ENCODE data around the gene FPGS.

FPGS gene

GRCh38 chr9:127812011-127812410, 9.3 kb downstream of the FPGS start:
- DNase-seq (ENCODE audit: low read depth) = no peak
- no peak overlapping the region for H3K4me3 ChIP-seq (replicated peaks; ENCODE audit: low read depth, low read length)
- TF ChIP-seq CTCF (IDR thresholded peaks at IDR 0.05; ENCODE audit: low read length, missing control alignments) = no peak

- no peak for DNase-seq (ENCODE audit: low read depth)
- H3K4me3 ChIP-seq (replicated peaks; ENCODE audit: low read depth, low read length) = no peak overlapping the region
- no peak for TF ChIP-seq CTCF (IDR thresholded peaks at IDR 0.05; ENCODE audit: low read length, missing control alignments)
Observed at GRCh38 chr9:127812936-127813675, 10.4 kb downstream of the FPGS start.

GRCh38 chr9:127813686-127814226, 11.1 kb downstream of the FPGS start:
- no peak for TF ChIP-seq CTCF (IDR thresholded peaks at IDR 0.05; ENCODE audit: low read length, missing control alignments)
- DNase-seq (ENCODE audit: low read depth) = no peak
- no peak overlapping the region for H3K4me3 ChIP-seq (replicated peaks; ENCODE audit: low read depth, low read length)

- no peak for TF ChIP-seq CTCF (IDR thresholded peaks at IDR 0.05; ENCODE audit: low read length, missing control alignments)
- no peak for DNase-seq (ENCODE audit: low read depth)
- H3K4me3 ChIP-seq (replicated peaks; ENCODE audit: low read depth, low read length) = no peak overlapping the region
Observed at GRCh38 chr9:127814619-127815511, 12.2 kb downstream of the FPGS start.

GRCh38 chr9:127815512-127816361, 13.1 kb downstream of the FPGS start:
- TF ChIP-seq CTCF (IDR thresholded peaks at IDR 0.05; ENCODE audit: low read length, missing control alignments) = no peak
- DNase-seq (ENCODE audit: low read depth) = no peak
- H3K4me3 ChIP-seq (replicated peaks; ENCODE audit: low read depth, low read length) = no peak overlapping the region

GRCh38 chr9:127816362-127816725, 13.7 kb downstream of the FPGS start:
- H3K4me3 ChIP-seq (replicated peaks; ENCODE audit: low read depth, low read length) = no peak overlapping the region
- no peak for DNase-seq (ENCODE audit: low read depth)

More at GRCh38 chr9:127816362-127816725, 13.7 kb downstream of the FPGS start:
- no peak for TF ChIP-seq CTCF (IDR thresholded peaks at IDR 0.05; ENCODE audit: low read length, missing control alignments)
